ENCODE results near the gene TBCCD1. TPM values are rescaled to one million over a fixed set of nuclear protein-coding genes. Genes with fewer than 3 reads are reported as not detected.

The TBCCD1 gene
- total RNA-seq, 1 donor: 15.6 TPM

- Histone ChIP-seq H3K79me2 (ENCODE audit: insufficient read depth, low read length) (no peaks in the 10 kb centered on the region), H3K9me3 (ENCODE audit: low read depth, low read length) (no peaks in the 10 kb centered on the region), H4K20me1 (ENCODE audit: insufficient read depth, low read length) (no peaks in the 10 kb centered on the region), H3K4me1 (ENCODE audit: insufficient read depth, low read length) (peaks cover 3% of the 10 kb centered on the region), H3K4me3 (ENCODE audit: insufficient read depth, low read length) (no peak overlapping the region), H3K27ac (ENCODE audit: low read depth, low read length) (no peak overlapping the region), H3K36me3 (ENCODE audit: insufficient read depth, low read length) (no peaks in the 10 kb centered on the region), H2AFZ (ENCODE audit: low read length) (no peak overlapping the region), H3K4me2 (ENCODE audit: insufficient read depth, low read length) (no peak overlapping the region), H3K27me3 (ENCODE audit: insufficient read depth, low read length) (no peaks in the 10 kb centered on the region)
- DNase-seq (ENCODE audit: insufficient read length, low spot score, missing footprints): peak; percentile 11
- no peak for TF ChIP-seq CTCF (IDR thresholded peaks at IDR 0.05; ENCODE audit: extremely low read depth, low read depth, low read length)
Observed at GRCh38 chr3:186594591-186595113, 27.5 kb upstream of the TBCCD1 start.

- TF ChIP-seq CTCF (IDR thresholded peaks at IDR 0.05; ENCODE audit: extremely low read depth, low read depth, low read length): no peak
- H2AFZ ChIP-seq (ENCODE audit: low read length): no peak overlapping the region
- no peaks in the 10 kb centered on the region for H3K27me3 ChIP-seq (ENCODE audit: insufficient read depth, low read length)
- no peak overlapping the region for H3K27ac ChIP-seq (ENCODE audit: low read depth, low read length)
- peaks cover 3% of the 10 kb centered on the region for H3K4me1 ChIP-seq (ENCODE audit: insufficient read depth, low read length)
- H3K9me3 ChIP-seq (ENCODE audit: low read depth, low read length): no peaks in the 10 kb centered on the region
- no peak overlapping the region for H3K4me3 ChIP-seq (ENCODE audit: insufficient read depth, low read length)
- no peaks in the 10 kb centered on the region for H3K79me2 ChIP-seq (ENCODE audit: insufficient read depth, low read length)
- no peak for DNase-seq (ENCODE audit: insufficient read length, low spot score, missing footprints)
- no peaks in the 10 kb centered on the region for H3K36me3 ChIP-seq (ENCODE audit: insufficient read depth, low read length)
- no peak overlapping the region for H3K4me2 ChIP-seq (ENCODE audit: insufficient read depth, low read length)
- no peaks in the 10 kb centered on the region for H4K20me1 ChIP-seq (ENCODE audit: insufficient read depth, low read length)
Observed at GRCh38 chr3:186593862-186594261, 26.7 kb upstream of the TBCCD1 start.

GRCh38 chr3:186592682-186593081 is 25.5 kb upstream of the TBCCD1 start:
- no peak overlapping the region for H3K27ac ChIP-seq (ENCODE audit: low read depth, low read length)
- H3K4me2 ChIP-seq (ENCODE audit: insufficient read depth, low read length): no peak overlapping the region
- DNase-seq (ENCODE audit: insufficient read length, low spot score, missing footprints): no peak
- H3K4me1 ChIP-seq (ENCODE audit: insufficient read depth, low read length): no peaks in the 10 kb centered on the region
- H3K9me3 ChIP-seq (ENCODE audit: low read depth, low read length): no peaks in the 10 kb centered on the region
- H4K20me1 ChIP-seq (ENCODE audit: insufficient read depth, low read length): no peaks in the 10 kb centered on the region
- no peaks in the 10 kb centered on the region for H3K27me3 ChIP-seq (ENCODE audit: insufficient read depth, low read length)
- no peak overlapping the region for H3K4me3 ChIP-seq (ENCODE audit: insufficient read depth, low read length)
- no peak overlapping the region for H2AFZ ChIP-seq (ENCODE audit: low read length)
- H3K79me2 ChIP-seq (ENCODE audit: insufficient read depth, low read length): no peaks in the 10 kb centered on the region
- no peaks in the 10 kb centered on the region for H3K36me3 ChIP-seq (ENCODE audit: insufficient read depth, low read length)
- no peak for TF ChIP-seq CTCF (IDR thresholded peaks at IDR 0.05; ENCODE audit: extremely low read depth, low read depth, low read length)

- Histone ChIP-seq H3K27me3 (ENCODE audit: insufficient read depth, low read length) (no peaks in the 10 kb centered on the region), H3K27ac (ENCODE audit: low read depth, low read length) (no peak overlapping the region), H2AFZ (ENCODE audit: low read length) (no peak overlapping the region), H4K20me1 (ENCODE audit: insufficient read depth, low read length) (no peaks in the 10 kb centered on the region), H3K79me2 (ENCODE audit: insufficient read depth, low read length) (no peaks in the 10 kb centered on the region), H3K9me3 (ENCODE audit: low read depth, low read length) (no peaks in the 10 kb centered on the region), H3K4me3 (ENCODE audit: insufficient read depth, low read length) (no peak overlapping the region), H3K4me1 (ENCODE audit: insufficient read depth, low read length) (no peaks in the 10 kb centered on the region), H3K4me2 (ENCODE audit: insufficient read depth, low read length) (no peak overlapping the region), H3K36me3 (ENCODE audit: insufficient read depth, low read length) (peaks cover 5% of the 10 kb centered on the region)
- DNase-seq (ENCODE audit: insufficient read length, low spot score, missing footprints): no peak
- TF ChIP-seq CTCF (IDR thresholded peaks at IDR 0.05; ENCODE audit: extremely low read depth, low read depth, low read length): no peak
Observed at GRCh38 chr3:186590580-186591295, 23.6 kb upstream of the TBCCD1 start.
